ENCODE measurements around the gene TLE2.
A peak's percentile ranks its signal among the peaks of the same experiment; 100 is the strongest.

The TLE2 gene

GRCh38 chr19:3025549-3025886, 3.6 kb downstream of the TLE2 start:
- CTCF ChIA-PET = interaction anchor here (0.9 kb wide), 1 partner anchor 65 kb away, joined by 3 read pairs; no protein-coding TSS in a partner anchor
- H3K27me3 ChIP-seq (replicated peaks in 2 of 5; ENCODE audit: control insufficient read depth in 4 of 5, insufficient read depth in 5 of 5, low read length in 4 of 5) = peaks cover 0 to 69% (median 30%) of the 10 kb centered on the region in 5 experiments
- POLR2A ChIA-PET = no interaction called here
- peaks cover 0 to 5% (median 0%) of the 10 kb centered on the region in 5 experiments for H3K9me3 ChIP-seq (ENCODE audit: control extremely low read depth in 1 of 5, control insufficient read depth in 4 of 5, insufficient read depth in 2 of 5, low read depth in 1 of 5, low read length in 4 of 5)
- H3K4me3 ChIP-seq (ENCODE audit: control insufficient read depth in 1 of 7, extremely low read depth in 1 of 7, insufficient read depth in 4 of 7, low read depth in 2 of 7, low read length in 6 of 7) = no peak overlapping the region
- peaks cover 0 to 24% (median 14%) of the 10 kb centered on the region in 4 experiments for H3K4me1 ChIP-seq (ENCODE audit: control extremely low read depth in 1 of 4, control insufficient read depth in 4 of 4, insufficient read depth in 4 of 4, low read length in 3 of 4)
- no peaks in the 10 kb centered on the region for H3K36me3 ChIP-seq (ENCODE audit: control insufficient read depth in 4 of 4, insufficient read depth in 4 of 4, low read length in 3 of 4)
- DNase-seq = no peak
- WGBS (ENCODE audit: insufficient coverage) = 69% methylated on average over 7 of the region's 9 CpGs
- no peak overlapping the region for H3K27ac ChIP-seq (ENCODE audit: insufficient read depth in 1 of 2, low read depth in 1 of 2, low read length in 2 of 2, poor library complexity in 1 of 2, severe bottlenecking in 2 of 2)

GRCh38 chr19:3024870-3025548, 4.1 kb downstream of the TLE2 start:
- POLR2A ChIA-PET = no interaction called here
- peaks cover 0 to 63% (median 25%) of the 10 kb centered on the region in 5 experiments for H3K27me3 ChIP-seq (replicated peaks in 2 of 5; ENCODE audit: control insufficient read depth in 4 of 5, insufficient read depth in 5 of 5, low read length in 4 of 5)

GRCh38 chr19:3024509-3024869, 4.6 kb downstream of the TLE2 start:
- no peak overlapping the region for H3K4me3 ChIP-seq (ENCODE audit: control insufficient read depth in 1 of 7, extremely low read depth in 1 of 7, insufficient read depth in 4 of 7, low read depth in 2 of 7, low read length in 6 of 7)
- H3K9me3 ChIP-seq (ENCODE audit: control extremely low read depth in 1 of 5, control insufficient read depth in 4 of 5, insufficient read depth in 2 of 5, low read depth in 1 of 5, low read length in 4 of 5) = peaks cover 0 to 5% (median 0%) of the 10 kb centered on the region in 5 experiments
- 24% methylated on average over 5 of the region's 5 CpGs for WGBS (ENCODE audit: insufficient coverage)
- H3K27me3 ChIP-seq (replicated peaks in 2 of 5; ENCODE audit: control insufficient read depth in 4 of 5, insufficient read depth in 5 of 5, low read length in 4 of 5) = peaks cover 0 to 58% (median 23%) of the 10 kb centered on the region in 5 experiments
- peaks cover 0 to 21% (median 12%) of the 10 kb centered on the region in 4 experiments for H3K4me1 ChIP-seq (ENCODE audit: control extremely low read depth in 1 of 4, control insufficient read depth in 4 of 4, insufficient read depth in 4 of 4, low read length in 3 of 4)
- no peaks in the 10 kb centered on the region for H3K36me3 ChIP-seq (ENCODE audit: control insufficient read depth in 4 of 4, insufficient read depth in 4 of 4, low read length in 3 of 4)
- DNase-seq = no peak
- H3K27ac ChIP-seq (ENCODE audit: insufficient read depth in 1 of 2, low read depth in 1 of 2, low read length in 2 of 2, poor library complexity in 1 of 2, severe bottlenecking in 2 of 2) = no peak overlapping the region
- ChIA-PET POLR2A (no interaction called here), CTCF (interaction anchor here (1.1 kb wide), 1 partner anchor 62 kb away, joined by 5 read pairs; no protein-coding TSS in a partner anchor)

More at GRCh38 chr19:3024870-3025548, 4.1 kb downstream of the TLE2 start:
- 11% methylated on average over 20 of the region's 30 CpGs for WGBS (ENCODE audit: insufficient coverage)
- Histone ChIP-seq H3K4me1 (ENCODE audit: control extremely low read depth in 1 of 4, control insufficient read depth in 4 of 4, insufficient read depth in 4 of 4, low read length in 3 of 4) (peaks cover 0 to 24% (median 14%) of the 10 kb centered on the region in 4 experiments), H3K27ac (ENCODE audit: insufficient read depth in 1 of 2, low read depth in 1 of 2, low read length in 2 of 2, poor library complexity in 1 of 2, severe bottlenecking in 2 of 2) (no peak overlapping the region), H3K4me3 (ENCODE audit: control insufficient read depth in 1 of 7, extremely low read depth in 1 of 7, insufficient read depth in 4 of 7, low read depth in 2 of 7, low read length in 6 of 7) (no peak overlapping the region), H3K36me3 (ENCODE audit: control insufficient read depth in 4 of 4, insufficient read depth in 4 of 4, low read length in 3 of 4) (no peaks in the 10 kb centered on the region), H3K9me3 (ENCODE audit: control extremely low read depth in 1 of 5, control insufficient read depth in 4 of 5, insufficient read depth in 2 of 5, low read depth in 1 of 5, low read length in 4 of 5) (peaks cover 0 to 5% (median 0%) of the 10 kb centered on the region in 5 experiments)
- DNase-seq = peak in 2 of 3 donors; percentile 58 to 69
- CTCF ChIA-PET = interaction anchor here (0.9 to 1.1 kb wide), 2 partner anchors 62 to 65 kb away, joined by 3 to 5 read pairs; no protein-coding TSS in a partner anchor

- Histone ChIP-seq H3K4me1 (ENCODE audit: control extremely low read depth in 1 of 4, control insufficient read depth in 4 of 4, insufficient read depth in 4 of 4, low read length in 3 of 4) (peaks cover 0 to 9% (median 4%) of the 10 kb centered on the region in 4 experiments), H3K4me3 (ENCODE audit: control insufficient read depth in 1 of 7, extremely low read depth in 1 of 7, insufficient read depth in 4 of 7, low read depth in 2 of 7, low read length in 6 of 7) (no peak overlapping the region), H3K36me3 (ENCODE audit: control insufficient read depth in 4 of 4, insufficient read depth in 4 of 4, low read length in 3 of 4) (no peaks in the 10 kb centered on the region), H3K9me3 (ENCODE audit: control extremely low read depth in 1 of 5, control insufficient read depth in 4 of 5, insufficient read depth in 2 of 5, low read depth in 1 of 5, low read length in 4 of 5) (no peaks in the 10 kb centered on the region), H3K27ac (ENCODE audit: insufficient read depth in 1 of 2, low read depth in 1 of 2, low read length in 2 of 2, poor library complexity in 1 of 2, severe bottlenecking in 2 of 2) (no peak overlapping the region), H3K27me3 (replicated peaks in 2 of 5; ENCODE audit: control insufficient read depth in 4 of 5, insufficient read depth in 5 of 5, low read length in 4 of 5) (peaks cover 0 to 25% (median 10%) of the 10 kb centered on the region in 5 experiments)
- POLR2A ChIA-PET = no interaction called here
- CTCF ChIA-PET = no interaction called here
- DNase-seq = no peak
- 94% methylated on average over 13 of the region's 18 CpGs for WGBS (ENCODE audit: insufficient coverage)
Observed at GRCh38 chr19:3020321-3020960, 8.6 kb downstream of the TLE2 start.

DNA sequence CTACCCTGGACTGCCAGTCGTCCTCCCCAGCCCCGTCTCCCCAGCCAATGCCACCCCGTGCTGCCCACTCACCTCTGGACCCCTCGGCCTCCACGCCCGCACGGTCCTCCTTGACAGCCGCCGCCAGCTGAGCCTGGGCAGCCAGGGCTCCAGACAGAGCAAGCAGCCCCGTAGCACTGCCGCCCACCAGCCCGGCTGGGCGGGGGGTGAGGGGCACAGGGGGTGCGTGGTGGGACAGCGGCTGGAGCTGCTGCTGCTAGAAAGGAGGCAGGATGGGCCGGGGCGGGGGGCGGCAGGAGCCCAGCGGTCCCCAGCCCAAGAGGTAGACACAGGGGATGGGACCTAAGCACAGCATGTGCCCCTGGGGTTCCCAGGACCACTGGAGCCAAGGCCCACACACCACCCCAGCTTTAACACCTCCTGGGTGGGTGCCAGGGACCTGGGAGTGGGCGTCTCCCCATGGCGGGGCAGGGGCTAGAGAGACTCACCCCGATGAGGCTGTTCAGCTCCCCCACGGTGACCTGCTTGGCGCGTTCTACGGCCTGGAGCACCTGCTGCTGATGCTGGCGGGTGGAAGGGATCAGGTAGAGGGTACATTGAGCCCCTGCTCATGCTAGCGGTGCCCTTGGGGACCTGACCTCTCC, 9.7 kb downstream of the TLE2 start:
- DNase-seq = no peak
- WGBS (ENCODE audit: insufficient coverage) = 94% methylated on average over 19 of the region's 28 CpGs
- Histone ChIP-seq H3K4me3 (ENCODE audit: control insufficient read depth in 1 of 7, extremely low read depth in 1 of 7, insufficient read depth in 4 of 7, low read depth in 2 of 7, low read length in 6 of 7) (no peak overlapping the region), H3K27me3 (replicated peaks in 2 of 5; ENCODE audit: control insufficient read depth in 4 of 5, insufficient read depth in 5 of 5, low read length in 4 of 5) (peaks cover 0 to 14% (median 6%) of the 10 kb centered on the region in 5 experiments), H3K36me3 (ENCODE audit: control insufficient read depth in 4 of 4, insufficient read depth in 4 of 4, low read length in 3 of 4) (no peaks in the 10 kb centered on the region), H3K9me3 (ENCODE audit: control extremely low read depth in 1 of 5, control insufficient read depth in 4 of 5, insufficient read depth in 2 of 5, low read depth in 1 of 5, low read length in 4 of 5) (no peaks in the 10 kb centered on the region), H3K4me1 (ENCODE audit: control extremely low read depth in 1 of 4, control insufficient read depth in 4 of 4, insufficient read depth in 4 of 4, low read length in 3 of 4) (peaks cover 0 to under 1% (median 0%) of the 10 kb centered on the region in 4 experiments), H3K27ac (ENCODE audit: insufficient read depth in 1 of 2, low read depth in 1 of 2, low read length in 2 of 2, poor library complexity in 1 of 2, severe bottlenecking in 2 of 2) (no peak overlapping the region)
- CTCF ChIA-PET = no interaction called here
- POLR2A ChIA-PET = no interaction called here

DNA sequence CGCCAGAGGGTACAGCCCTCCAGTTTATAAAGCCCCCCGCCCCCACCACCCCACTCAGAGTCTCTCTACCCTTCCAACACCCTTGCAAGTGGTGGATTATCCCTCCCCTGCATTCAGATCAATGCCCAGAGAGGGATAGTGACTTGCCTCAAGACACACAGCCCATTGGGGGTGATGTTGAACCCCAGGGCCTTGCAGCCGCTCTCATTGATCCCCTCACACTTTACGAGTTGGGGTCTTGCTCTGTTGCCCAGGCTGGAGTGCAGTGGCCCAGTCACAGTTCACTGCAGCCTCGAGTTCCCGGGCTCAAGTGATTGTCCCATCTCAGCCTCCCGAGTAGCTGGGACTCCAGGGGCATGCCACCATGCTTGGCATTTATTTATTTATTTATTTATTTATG, 11.2 kb downstream of the TLE2 start:
- no peaks in the 10 kb centered on the region for H3K4me1 ChIP-seq (ENCODE audit: control extremely low read depth in 1 of 4, control insufficient read depth in 4 of 4, insufficient read depth in 4 of 4, low read length in 3 of 4)
- H3K9me3 ChIP-seq (ENCODE audit: control extremely low read depth in 1 of 5, control insufficient read depth in 4 of 5, insufficient read depth in 2 of 5, low read depth in 1 of 5, low read length in 4 of 5) = no peaks in the 10 kb centered on the region
- 93% methylated on average over 2 of the region's 7 CpGs for WGBS (ENCODE audit: insufficient coverage)
- no peak overlapping the region for H3K27ac ChIP-seq (ENCODE audit: insufficient read depth in 1 of 2, low read depth in 1 of 2, low read length in 2 of 2, poor library complexity in 1 of 2, severe bottlenecking in 2 of 2)
- no peaks in the 10 kb centered on the region for H3K36me3 ChIP-seq (ENCODE audit: control insufficient read depth in 4 of 4, insufficient read depth in 4 of 4, low read length in 3 of 4)
- peaks cover 0 to 2% (median 0%) of the 10 kb centered on the region in 5 experiments for H3K27me3 ChIP-seq (replicated peaks in 2 of 5; ENCODE audit: control insufficient read depth in 4 of 5, insufficient read depth in 5 of 5, low read length in 4 of 5)
- POLR2A ChIA-PET = no interaction called here
- DNase-seq = no peak
- CTCF ChIA-PET = no interaction called here
- no peak overlapping the region for H3K4me3 ChIP-seq (ENCODE audit: control insufficient read depth in 1 of 7, extremely low read depth in 1 of 7, insufficient read depth in 4 of 7, low read depth in 2 of 7, low read length in 6 of 7)

Measured in common myeloid progenitor, CD34-positive (primary cell).